Common myeloid progenitor, CD34-positive (primary cell): ENCODE results near the gene BCL6.

Experiments
- CTCF ChIA-PET: fragments of 350-600 bp; sonication (Branson Sonifier 250); formaldehyde crosslinking; loops from one replicate; lab custom pipeline; 2021; ENCODE audit warnings: antibody characterized with exemption; lab: Charles Lee
- POLR2A ChIA-PET: fragments of 350-600 bp; sonication (Branson Sonifier 250); formaldehyde crosslinking; loops from one replicate; lab custom pipeline; 2021; ENCODE audit warnings: antibody characterized with exemption; lab: Charles Lee
- DNase-seq, 3 donors: peaks; one replicate each; pipeline versions ENCODE4 v3.0.0 to v3.0.0-alpha.2; 2013
- H3K27ac ChIP-seq, 2 experiments: 1 replicate in 1 of 2; 2 replicates in 1 of 2; pipeline ENCODE4 v1.7.0; 2013; ENCODE audit warnings: inconsistent platforms in 2 of 2, low read length in 2 of 2, mild to moderate bottlenecking in 2 of 2, low read depth in 1 of 2, moderate library complexity in 1 of 2; ENCODE audit not compliant: severe bottlenecking in 2 of 2, insufficient read depth in 1 of 2, poor library complexity in 1 of 2
- H3K27me3 ChIP-seq, 5 experiments: replicated peaks in 2 of 5; 1 replicate in 3 of 5; 2 replicates in 2 of 5; pipeline versions ENCODE4 v1.6.1 to v1.7.0; 2013; ENCODE audit warnings: low read length in 4 of 5, mild to moderate bottlenecking in 2 of 5, moderate library complexity in 2 of 5, inconsistent platforms in 1 of 5; ENCODE audit not compliant: insufficient read depth in 5 of 5, control insufficient read depth in 4 of 5
- H3K36me3 ChIP-seq, 4 experiments: 1 replicate in 2 of 4; 2 replicates in 2 of 4; pipeline versions ENCODE4 v1.6.1 to v1.7.0; 2013; ENCODE audit warnings: low read length in 3 of 4, control low read depth in 1 of 4, mild to moderate bottlenecking in 1 of 4; ENCODE audit not compliant: control insufficient read depth in 4 of 4, insufficient read depth in 4 of 4
- H3K4me1 ChIP-seq, 4 experiments: 1 replicate in 3 of 4; 2 replicates in 1 of 4; pipeline versions ENCODE4 v1.6.1 to v1.7.1; 2013; ENCODE audit warnings: low read length in 3 of 4, mild to moderate bottlenecking in 3 of 4, control low read depth in 1 of 4, inconsistent platforms in 1 of 4, moderate library complexity in 1 of 4; ENCODE audit not compliant: control insufficient read depth in 4 of 4, insufficient read depth in 4 of 4; ENCODE audit errors: control extremely low read depth in 1 of 4
- H3K4me3 ChIP-seq, 7 experiments: 1 replicate in 4 of 7; 2 replicates in 3 of 7; pipeline versions ENCODE4 v1.5.1 to v1.7.0; 2013; ENCODE audit warnings: mild to moderate bottlenecking in 7 of 7, low read length in 6 of 7, moderate library complexity in 6 of 7, inconsistent platforms in 2 of 7, low read depth in 2 of 7, control low read depth in 1 of 7; ENCODE audit not compliant: insufficient read depth in 4 of 7, control insufficient read depth in 1 of 7; ENCODE audit errors: extremely low read depth in 1 of 7
- H3K9me3 ChIP-seq, 5 experiments: 1 replicate in 4 of 5; 2 replicates in 1 of 5; pipeline versions ENCODE4 v1.6.1 to v1.7.1; 2013; ENCODE audit warnings: low read length in 4 of 5, mild to moderate bottlenecking in 2 of 5, inconsistent platforms in 1 of 5, low read depth in 1 of 5, moderate library complexity in 1 of 5; ENCODE audit not compliant: control insufficient read depth in 4 of 5, insufficient read depth in 2 of 5; ENCODE audit errors: control extremely low read depth in 1 of 5
- WGBS: methylation state at CpG from one replicate; pipeline ENCODE4 v1.1.5; 2013; ENCODE audit not compliant: insufficient coverage; 5-methylcytosine and 5-hydroxymethylcytosine counted together

Gene BCL6

DNA sequence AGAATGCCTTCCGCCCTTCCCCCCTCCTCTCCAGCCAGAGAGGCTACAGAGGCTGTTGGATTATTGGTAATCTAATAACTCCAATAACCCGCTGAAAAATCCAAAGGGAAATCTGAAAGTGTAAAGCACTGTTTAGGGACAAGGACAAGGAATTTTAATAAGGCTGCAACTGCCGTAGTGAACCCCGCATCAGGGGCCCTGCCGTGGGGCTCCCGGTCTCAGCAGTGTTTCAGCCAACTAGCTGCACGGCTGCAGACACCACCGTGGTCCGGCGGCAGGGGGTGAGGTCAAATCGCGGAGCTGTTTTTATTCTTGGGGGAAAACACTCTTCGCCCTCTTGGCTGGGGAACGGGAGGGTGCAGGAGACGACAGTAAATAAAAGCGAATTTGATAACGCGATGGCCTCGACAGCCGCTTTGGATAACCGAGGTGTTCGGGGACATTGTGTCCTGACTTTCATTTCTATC lies 6.1 kb downstream of the BCL6 start:
- CTCF ChIA-PET = interaction anchor here (0.7 to 9.8 kb wide), 30 partner anchors 8 to 1529 kb away, joined by 3 to 332 read pairs (median 4); no protein-coding TSS in a partner anchor
- Histone ChIP-seq H3K4me1 (peaks cover 19 to 78% (median 65%) of the 10 kb centered on the region in 4 experiments), H3K9me3 (no peaks in the 10 kb centered on the region), H3K4me3 (peak overlapping the region; percentile 70 to 99 (median 86)), H3K36me3 (no peaks in the 10 kb centered on the region), H3K27ac (no peak overlapping the region), H3K27me3 (peaks cover 0 to 6% (median 1%) of the 10 kb centered on the region in 5 experiments)
- POLR2A ChIA-PET = no interaction called here
- 0% methylated on average over 16 of the region's 22 CpGs for WGBS
- DNase-seq = peak in 2 of 3 donors; percentile 35 to 43

DNA sequence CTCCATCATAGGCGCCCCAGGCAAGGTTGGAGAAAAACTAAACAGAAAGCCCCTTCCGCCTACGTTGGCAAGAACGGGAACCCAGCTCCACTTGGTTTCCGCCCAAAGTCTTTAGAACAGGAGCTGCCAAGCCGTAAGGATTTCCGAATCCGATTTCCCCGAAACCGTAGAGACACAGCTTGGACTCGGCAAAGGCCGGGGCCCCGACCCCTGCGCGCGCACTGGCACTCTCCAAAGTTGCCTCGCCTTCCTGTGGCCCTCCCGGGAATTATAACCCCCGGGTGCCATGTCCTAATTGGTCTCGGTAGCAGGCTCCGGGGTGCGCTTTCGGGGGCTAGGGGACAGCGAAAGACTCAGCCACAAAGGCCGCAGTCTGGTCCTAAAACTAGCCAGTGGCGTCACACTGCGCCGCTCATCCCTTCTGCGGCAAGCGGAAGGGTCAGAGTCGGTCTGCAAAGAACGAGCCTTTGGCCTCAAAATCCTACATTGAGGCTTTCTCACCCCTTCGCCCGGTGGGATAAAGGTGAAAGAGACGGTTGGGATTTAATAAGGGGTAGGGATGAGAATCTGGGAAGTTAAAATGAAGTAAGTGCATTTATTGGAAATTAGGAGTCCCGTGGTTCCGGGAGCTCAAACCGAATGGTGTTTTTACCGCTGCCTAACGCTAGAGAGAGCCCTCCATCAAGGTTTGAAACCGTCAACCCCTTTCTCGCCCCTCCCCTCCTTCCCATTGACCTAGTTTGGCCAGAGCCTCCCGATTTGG lies 6.8 kb downstream of the BCL6 start:
- ChIA-PET POLR2A (no interaction called here), CTCF (interaction anchor here (0.7 to 9.8 kb wide), 30 partner anchors 8 to 1529 kb away, joined by 3 to 332 read pairs (median 4); no protein-coding TSS in a partner anchor)
- Histone ChIP-seq H3K36me3 (no peaks in the 10 kb centered on the region), H3K9me3 (no peaks in the 10 kb centered on the region), H3K4me1 (peaks cover 19 to 72% (median 63%) of the 10 kb centered on the region in 4 experiments), H3K27ac (no peak overlapping the region), H3K27me3 (peaks cover 0 to 6% (median 1%) of the 10 kb centered on the region in 5 experiments), H3K4me3 (peak overlapping the region; percentile 70 to 99 (median 86))
- WGBS = 0% methylated on average over 39 of the region's 43 CpGs
- peak; percentile 73 to 80 (median 80) for DNase-seq

DNA sequence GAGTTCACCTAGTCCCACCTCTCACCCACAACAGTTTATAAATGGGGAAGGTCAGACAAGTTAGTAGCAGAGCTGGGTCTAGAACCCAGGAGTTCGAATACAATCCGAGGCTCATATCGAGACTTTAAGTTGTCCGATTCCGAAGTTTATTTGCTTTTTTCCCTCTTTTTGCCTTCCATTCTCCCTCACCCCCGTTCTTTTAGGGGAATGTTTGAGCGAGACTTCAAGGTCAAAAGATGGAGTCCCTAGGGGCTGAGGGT lies 7.3 kb downstream of the BCL6 start:
- 0% methylated on average over 5 of the region's 7 CpGs for WGBS
- H3K4me1 ChIP-seq = peaks cover 18 to 68% (median 61%) of the 10 kb centered on the region in 4 experiments
- peak overlapping the region; percentile 70 to 99 (median 86) for H3K4me3 ChIP-seq

DNA sequence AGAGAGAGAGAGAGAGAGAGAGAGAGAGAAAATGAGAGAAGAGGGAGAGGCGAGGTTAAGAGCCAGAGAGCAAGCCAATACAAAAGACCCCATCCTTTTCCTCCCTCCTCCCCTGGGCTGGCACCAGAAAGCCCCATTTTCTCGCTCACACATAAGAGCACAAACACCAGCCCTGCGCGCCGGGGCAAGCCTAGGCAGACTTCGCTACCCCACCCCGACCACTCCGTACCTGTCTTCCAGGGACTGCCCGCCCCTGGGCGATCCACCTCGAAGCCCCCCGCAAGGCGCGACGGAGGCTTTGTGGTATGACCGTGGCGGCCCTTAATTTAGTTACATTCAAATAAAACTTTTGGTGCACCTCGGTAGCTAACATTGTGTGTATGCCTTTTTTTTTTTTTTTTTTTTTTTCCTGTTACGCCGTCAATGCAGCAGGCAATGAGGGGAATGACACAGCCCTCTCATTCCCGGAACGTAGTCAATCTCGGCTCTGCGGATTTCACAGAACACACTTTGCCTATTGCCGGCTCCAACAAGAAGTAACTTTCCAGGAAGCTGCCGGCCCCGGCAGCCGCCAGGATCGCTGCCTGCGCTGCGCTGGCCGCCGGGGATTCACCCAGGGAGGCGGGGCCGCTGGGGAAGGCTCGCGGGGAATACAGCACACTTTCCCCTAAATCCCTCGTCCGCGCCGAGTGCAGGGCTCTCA lies 7.7 kb downstream of the BCL6 start:
- ChIA-PET CTCF (interaction anchor here (0.8 to 9.8 kb wide), 15 partner anchors 10 to 1414 kb away, joined by 3 to 332 read pairs (median 5); no protein-coding TSS in a partner anchor), POLR2A (no interaction called here)
- H3K27ac ChIP-seq = no peak overlapping the region
- 0% methylated on average over 17 of the region's 41 CpGs for WGBS
- peaks cover 13 to 63% (median 57%) of the 10 kb centered on the region in 4 experiments for H3K4me1 ChIP-seq
- no peaks in the 10 kb centered on the region for H3K9me3 ChIP-seq
- H3K27me3 ChIP-seq = peaks cover 0 to 6% (median 1%) of the 10 kb centered on the region in 5 experiments
- DNase-seq = peak in 2 of 3 donors; percentile 74 to 79
- peaks cover 0 to 3% (median 0%) of the 10 kb centered on the region in 4 experiments for H3K36me3 ChIP-seq
- H3K4me3 ChIP-seq = peak overlapping the region; percentile 70 to 99 (median 86)

More for the DNA sequence above, 7.3 kb downstream of the BCL6 start:
- no peak overlapping the region for H3K27ac ChIP-seq
- peaks cover 0 to 6% (median 1%) of the 10 kb centered on the region in 5 experiments for H3K27me3 ChIP-seq
- ChIA-PET POLR2A (no interaction called here), CTCF (interaction anchor here (0.8 to 9.8 kb wide), 17 partner anchors 7 to 1413 kb away, joined by 3 to 332 read pairs (median 5); no protein-coding TSS in a partner anchor)
- H3K9me3 ChIP-seq = no peaks in the 10 kb centered on the region
- H3K36me3 ChIP-seq = peaks cover 0 to 3% (median 0%) of the 10 kb centered on the region in 4 experiments
- DNase-seq = no peak

DNA sequence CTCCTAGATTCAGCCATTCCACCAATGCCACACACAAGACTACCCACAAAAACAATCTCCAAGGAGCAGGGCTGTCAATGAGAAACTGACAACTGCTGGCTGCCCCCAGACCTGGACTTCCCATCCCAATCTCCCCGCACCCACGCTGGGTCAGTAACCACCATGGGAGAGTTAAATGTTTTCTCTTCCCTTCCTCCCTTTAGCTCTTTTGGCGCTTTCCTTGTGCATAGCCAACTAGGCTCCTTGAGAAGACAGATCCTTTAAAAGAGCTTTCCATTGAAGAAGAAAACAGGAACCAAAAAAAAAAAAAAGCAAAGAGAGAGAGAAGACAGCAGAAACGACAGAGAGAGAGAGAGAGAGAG lies 8.3 kb downstream of the BCL6 start:
- Histone ChIP-seq H3K27ac (no peak overlapping the region), H3K27me3 (peaks cover 0 to 6% (median 1%) of the 10 kb centered on the region in 5 experiments), H3K36me3 (peaks cover 0 to 3% (median 0%) of the 10 kb centered on the region in 4 experiments), H3K4me3 (peak overlapping the region in 5 of 7 experiments; percentile 83 to 99 (median 91)), H3K4me1 (peaks cover 8 to 58% (median 52%) of the 10 kb centered on the region in 4 experiments), H3K9me3 (no peaks in the 10 kb centered on the region)
- WGBS = 71% methylated on average over 2 of the region's 4 CpGs
- ChIA-PET POLR2A (no interaction called here), CTCF (interaction anchor here (0.8 to 9.8 kb wide), 4 partner anchors 10 to 1220 kb away, joined by 3 to 332 read pairs (median 5); no protein-coding TSS in a partner anchor)
- DNase-seq = no peak

DNA sequence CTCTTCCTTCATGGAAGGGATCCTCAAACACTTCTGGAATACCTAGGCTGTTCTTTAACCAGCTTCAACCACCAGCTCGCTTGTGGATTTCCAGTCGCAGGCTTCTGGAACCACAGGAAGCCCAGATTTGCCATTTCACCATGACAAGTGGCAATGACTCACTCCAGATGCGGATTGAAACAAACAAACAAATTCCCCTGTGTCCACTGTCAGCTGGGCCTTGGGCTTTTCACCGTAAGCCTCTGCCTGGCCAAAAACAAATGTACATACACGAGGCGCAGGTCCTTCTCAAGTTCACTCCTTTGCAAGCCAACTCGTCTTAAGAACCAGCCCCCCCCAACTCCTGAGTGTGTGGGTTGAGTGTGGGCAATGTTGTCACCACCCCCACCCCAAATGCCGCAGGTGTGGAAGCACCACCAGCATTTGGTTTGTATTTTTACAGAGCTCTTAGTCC lies 8.8 kb downstream of the BCL6 start:
- Histone ChIP-seq H3K27me3 (peaks cover 0 to 6% (median 1%) of the 10 kb centered on the region in 5 experiments), H3K9me3 (no peaks in the 10 kb centered on the region), H3K36me3 (peaks cover 0 to 7% (median 0%) of the 10 kb centered on the region in 4 experiments), H3K27ac (no peak overlapping the region), H3K4me3 (peak overlapping the region in 1 of 7 experiments; percentile 8), H3K4me1 (peaks cover 5 to 53% (median 47%) of the 10 kb centered on the region in 4 experiments)
- DNase-seq = peak; percentile 61 to 88 (median 86)
- ChIA-PET CTCF (interaction anchor here (0.8 to 9.8 kb wide), 5 partner anchors 9 to 1221 kb away, joined by 3 to 332 read pairs (median 6); no protein-coding TSS in a partner anchor), POLR2A (no interaction called here)
- WGBS = 10% methylated on average over 3 of the region's 8 CpGs
